Right atrium auricular region (tissue), 2 donors: ENCODE results near the gene C1QL3. TPM values are rescaled to one million over a fixed set of nuclear protein-coding genes. Genes with fewer than 3 reads are reported as not detected.

Experiments used
- DNase-seq: peaks from one replicate; pipeline ENCODE4 v3.0.0-alpha.2; 2019; ENCODE audit warnings: low spot score
- H3K27ac ChIP-seq, 2 donors: fragments of 200-600 bp; sonication (generic); 1 replicate in 1 of 2; 2 replicates in 1 of 2; pipeline ENCODE4 v1.5.1; 2016 to 2019
- H3K27me3 ChIP-seq, 2 donors: fragments of 200-600 bp; sonication (generic); one replicate each; pipeline versions ENCODE4 v1.5.1 to v1.6.0; 2017 to 2019
- H3K36me3 ChIP-seq: fragments of 200-600 bp; sonication (generic); one replicate; pipeline ENCODE4 v1.5.1; 2016
- H3K4me1 ChIP-seq, 2 donors: fragments of 200-600 bp; sonication (generic); one replicate each; pipeline versions ENCODE4 v1.5.1 to v1.6.0; 2017 to 2019
- H3K4me3 ChIP-seq, 2 donors: fragments of 200-600 bp; sonication (generic); 1 replicate in 1 of 2; 2 replicates in 1 of 2; pipeline ENCODE4 v1.5.1; 2017 to 2019; ENCODE audit warnings: mild to moderate bottlenecking in 1 of 2, moderate library complexity in 1 of 2
- H3K9me3 ChIP-seq, 2 donors: fragments of 200-600 bp; sonication (generic); one replicate each; pipeline ENCODE4 v1.5.1; 2019
- CTCF ChIP-seq, 2 donors: fragments of 200-600 bp; sonication (generic); IDR thresholded peaks; one replicate each; pipeline ENCODE4 v1.5.1; 2019; ENCODE audit warnings: antibody characterized with exemption in 2 of 2
- total RNA-seq, 2 donors: library from RNA; depleted of rRNA; stranded (reverse); fragments of >200 nt; gene quantifications; one replicate each; pipeline ENCODE4 v1.1.0, GENCODE V29; 2016

C1QL3 gene
- total RNA-seq, 2 donors from 2014 or later = not detected

GRCh38 chr10:16529853-16530252, 8.2 kb upstream of the C1QL3 start:
- no peaks in the 10 kb centered on the region for H3K27me3 ChIP-seq
- DNase-seq = no peak
- no peak overlapping the region for H3K4me3 ChIP-seq
- TF ChIP-seq CTCF (IDR thresholded peaks at IDR 0.05) = no peak
- H3K4me1 ChIP-seq = no peaks in the 10 kb centered on the region
- H3K27ac ChIP-seq = no peak overlapping the region
- no peaks in the 10 kb centered on the region for H3K36me3 ChIP-seq
- no peaks in the 10 kb centered on the region for H3K9me3 ChIP-seq

- Histone ChIP-seq H3K27ac (no peak overlapping the region), H3K4me1 (no peaks in the 10 kb centered on the region), H3K27me3 (no peaks in the 10 kb centered on the region), H3K36me3 (no peaks in the 10 kb centered on the region), H3K4me3 (no peak overlapping the region), H3K9me3 (no peaks in the 10 kb centered on the region)
- no peak for TF ChIP-seq CTCF (IDR thresholded peaks at IDR 0.05)
- DNase-seq = no peak
Measured at GRCh38 chr10:16527452-16527851, 5.8 kb upstream of the C1QL3 start.

GRCh38 chr10:16520900-16521299, 779 bp downstream of the C1QL3 start:
- no peak for DNase-seq
- H3K4me1 ChIP-seq = peaks cover 0 to 29% of the 10 kb centered on the region in 2 donors
- H3K36me3 ChIP-seq = no peaks in the 10 kb centered on the region
- H3K4me3 ChIP-seq = peak overlapping the region; percentile 34 to 58
- H3K27ac ChIP-seq = no peak overlapping the region
- H3K9me3 ChIP-seq = no peaks in the 10 kb centered on the region
- peak in 1 of 2 donors; percentile 43 for TF ChIP-seq CTCF (IDR thresholded peaks at IDR 0.05)
- no peaks in the 10 kb centered on the region for H3K27me3 ChIP-seq

- Histone ChIP-seq H3K27ac (no peak overlapping the region), H3K4me3 (peak overlapping the region in 1 of 2 donors; percentile 58), H3K36me3 (no peaks in the 10 kb centered on the region), H3K4me1 (peaks cover 0 to 29% of the 10 kb centered on the region in 2 donors), H3K9me3 (no peaks in the 10 kb centered on the region), H3K27me3 (no peaks in the 10 kb centered on the region)
- no peak for TF ChIP-seq CTCF (IDR thresholded peaks at IDR 0.05)
- DNase-seq = no peak
Measured at GRCh38 chr10:16519908-16520861, 1.5 kb downstream of the C1QL3 start.

GRCh38 chr10:16519250-16519907, 2.3 kb downstream of the C1QL3 start:
- no peak for TF ChIP-seq CTCF (IDR thresholded peaks at IDR 0.05)
- Histone ChIP-seq H3K36me3 (no peaks in the 10 kb centered on the region), H3K4me3 (peak overlapping the region in 1 of 2 donors; percentile 58), H3K27ac (no peak overlapping the region), H3K9me3 (no peaks in the 10 kb centered on the region), H3K4me1 (peaks cover 0 to 29% of the 10 kb centered on the region in 2 donors), H3K27me3 (no peaks in the 10 kb centered on the region)
- no peak for DNase-seq
